Ecto neural progenitor cell (in vitro differentiated cells): ENCODE data around the gene CAMTA1.

Experiments
- DNase-seq: peaks from one replicate; pipeline ENCODE4 v3.0.0-alpha.2; 2018; ENCODE audit warnings: low spot score

CAMTA1 gene

GRCh38 chr1:6848816-6849215 lies 63.6 kb downstream of the CAMTA1 start:
- DNase-seq = no peak

- DNase-seq = no peak
These were observed 65.3 kb downstream of the CAMTA1 start for GRCh38 chr1:6850537-6850936.

GRCh38 chr1:6852136-6852890 lies 67.1 kb downstream of the CAMTA1 start:
- no peak for DNase-seq

GRCh38 chr1:6854166-6854565 lies 68.9 kb downstream of the CAMTA1 start:
- no peak for DNase-seq

- DNase-seq = no peak
These were observed 72.6 kb downstream of the CAMTA1 start for GRCh38 chr1:6857831-6858230.

- no peak for DNase-seq
These were observed 73.3 kb downstream of the CAMTA1 start for GRCh38 chr1:6858596-6858995.

GRCh38 chr1:6859415-6860343 lies 74.4 kb downstream of the CAMTA1 start:
- DNase-seq = no peak

- DNase-seq = no peak
These were observed 75.1 kb downstream of the CAMTA1 start for GRCh38 chr1:6860401-6860800.

GRCh38 chr1:6861075-6861724 lies 75.9 kb downstream of the CAMTA1 start:
- no peak for DNase-seq

GRCh38 chr1:6862906-6863305 lies 77.7 kb downstream of the CAMTA1 start:
- no peak for DNase-seq

- no peak for DNase-seq
These were observed 78.9 kb downstream of the CAMTA1 start for GRCh38 chr1:6864166-6864565.

GRCh38 chr1:6866825-6867224 lies 81.6 kb downstream of the CAMTA1 start:
- DNase-seq = no peak

- no peak for DNase-seq
These were observed 82.1 kb downstream of the CAMTA1 start for GRCh38 chr1:6867321-6867720.

- DNase-seq = no peak
These were observed 82.7 kb downstream of the CAMTA1 start for GRCh38 chr1:6867729-6868659.

GRCh38 chr1:6868660-6869380 lies 83.6 kb downstream of the CAMTA1 start:
- DNase-seq = no peak

- DNase-seq = no peak
These were observed 84.3 kb downstream of the CAMTA1 start for GRCh38 chr1:6869545-6869944.

- no peak for DNase-seq
These were observed 84.8 kb downstream of the CAMTA1 start for GRCh38 chr1:6870086-6870485.

- DNase-seq = no peak
These were observed 85.3 kb downstream of the CAMTA1 start for GRCh38 chr1:6870571-6870970.

GRCh38 chr1:6871300-6871972 lies 86.2 kb downstream of the CAMTA1 start:
- no peak for DNase-seq

- no peak for DNase-seq
These were observed 87.5 kb downstream of the CAMTA1 start for GRCh38 chr1:6872573-6873261.
